ENCODE data around the gene B4GALT2. TPM values are rescaled to one million over a fixed set of nuclear protein-coding genes. Genes with fewer than 3 reads are reported as not detected.
A peak's percentile ranks its signal among the peaks of the same experiment; 100 is the strongest.

The B4GALT2 gene
- polyA plus RNA-seq, 3 donors, result 20.7 to 43.7 (median 36.7) TPM

DNA sequence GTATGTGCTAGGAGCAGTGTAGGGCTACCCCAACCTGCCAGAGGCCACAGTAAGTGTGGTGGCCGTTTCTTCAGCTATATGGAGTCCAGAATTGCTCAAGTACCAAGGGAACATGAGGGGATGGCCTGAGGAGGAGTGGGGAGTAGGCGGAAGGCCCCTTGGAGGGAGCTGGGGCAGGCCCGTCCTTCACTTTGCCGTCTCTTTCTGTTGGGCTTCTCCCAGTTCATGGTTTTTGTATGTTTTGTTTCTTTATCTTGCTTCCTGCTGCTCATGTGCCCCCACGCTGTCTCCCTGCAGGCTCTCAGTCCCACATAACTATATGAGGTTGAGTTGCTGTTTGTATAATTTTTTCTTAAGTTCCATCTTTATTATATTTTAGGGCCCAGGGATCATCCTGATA is 15.1 kb upstream of the B4GALT2 start:
- no peak overlapping the region for H3K27ac ChIP-seq (ENCODE audit: low read depth, low read length)
- WGBS, 3 donors, result 52 to 85% (median 68%) methylated on average over 5 of the region's 5 CpGs

- no peak overlapping the region for H3K27ac ChIP-seq (ENCODE audit: low read depth, low read length)
- WGBS, 3 donors, result 86 to 91% (median 90%) methylated on average over 3 of the region's 3 CpGs
These were observed 13.7 kb upstream of the B4GALT2 start for GRCh38 chr1:43965316-43965715.

- 81 to 95% (median 89%) methylated on average over 6 of the region's 6 CpGs for WGBS, 3 donors
These were observed 10.6 kb upstream of the B4GALT2 start for GRCh38 chr1:43968348-43968948.

DNA sequence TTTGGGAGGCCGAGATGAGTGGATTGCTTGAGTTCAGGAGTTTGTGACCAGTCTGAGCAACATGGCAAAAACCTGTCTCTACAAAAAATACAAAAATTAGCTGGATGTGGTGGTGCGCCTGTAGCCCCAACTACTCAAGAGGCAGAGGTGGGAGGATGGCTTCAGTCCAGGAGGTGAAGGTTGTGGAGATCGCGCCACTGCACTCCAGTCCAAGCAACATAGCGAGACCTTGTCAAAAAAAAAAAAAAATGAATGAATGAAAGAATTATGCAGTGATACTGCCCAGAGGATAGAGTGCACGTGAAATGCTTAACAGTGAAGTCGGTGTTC is 9.6 kb upstream of the B4GALT2 start:
- H3K27ac ChIP-seq (ENCODE audit: low read depth, low read length), result no peak overlapping the region

More at GRCh38 chr1:43968348-43968948, 10.6 kb upstream of the B4GALT2 start:
- H3K27ac ChIP-seq (ENCODE audit: low read depth, low read length), result no peak overlapping the region

GRCh38 chr1:43969746-43970466 is 9.1 kb upstream of the B4GALT2 start, which contains the start of gene DPH2:
TSS of gene DPH2 (plus strand) at chr1:43970010. CDS start at chr1:43970176, 166 bp downstream.
- WGBS, 3 donors, result 0 to 1% (median 0%) methylated on average over 47 of the region's 47 CpGs
- H3K27ac ChIP-seq (ENCODE audit: low read depth, low read length), result no peak within 1 kb of the TSS

More for the DNA sequence above, 9.6 kb upstream of the B4GALT2 start:
- WGBS, 3 donors, result 47 to 60% (median 58%) methylated on average over 7 of the region's 7 CpGs

GRCh38 chr1:43970502-43970901 is 8.5 kb upstream of the B4GALT2 start:
- 50 to 62% (median 52%) methylated on average over 5 of the region's 5 CpGs for WGBS, 3 donors
- H3K27ac ChIP-seq (ENCODE audit: low read depth, low read length), result no peak overlapping the region

DNA sequence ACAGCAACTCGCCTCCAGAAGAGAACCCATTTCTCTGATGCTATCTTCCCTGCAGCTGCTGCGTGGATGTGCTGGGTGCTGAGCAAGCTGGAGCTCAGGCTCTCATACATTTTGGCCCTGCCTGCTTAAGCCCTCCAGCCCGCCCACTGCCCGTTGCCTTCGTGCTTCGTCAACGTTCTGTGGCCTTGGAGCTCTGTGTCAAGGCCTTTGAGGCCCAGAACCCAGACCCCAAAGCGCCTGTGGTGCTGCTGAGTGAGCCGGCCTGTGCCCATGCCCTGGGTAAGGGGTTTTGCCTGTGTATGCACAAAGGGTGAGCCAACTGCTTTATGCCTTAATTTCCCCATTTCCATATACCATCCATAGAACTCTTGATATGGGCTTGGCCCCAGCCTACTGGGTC is 8.1 kb upstream of the B4GALT2 start:
- H3K27ac ChIP-seq (ENCODE audit: low read depth, low read length), result no peak overlapping the region
- WGBS, 3 donors, result 68 to 92% (median 91%) methylated on average over 9 of the region's 9 CpGs

GRCh38 chr1:43971336-43971980 is 7.6 kb upstream of the B4GALT2 start:
- 92 to 97% (median 96%) methylated on average over 17 of the region's 17 CpGs for WGBS, 3 donors
- no peak overlapping the region for H3K27ac ChIP-seq (ENCODE audit: low read depth, low read length)

DNA sequence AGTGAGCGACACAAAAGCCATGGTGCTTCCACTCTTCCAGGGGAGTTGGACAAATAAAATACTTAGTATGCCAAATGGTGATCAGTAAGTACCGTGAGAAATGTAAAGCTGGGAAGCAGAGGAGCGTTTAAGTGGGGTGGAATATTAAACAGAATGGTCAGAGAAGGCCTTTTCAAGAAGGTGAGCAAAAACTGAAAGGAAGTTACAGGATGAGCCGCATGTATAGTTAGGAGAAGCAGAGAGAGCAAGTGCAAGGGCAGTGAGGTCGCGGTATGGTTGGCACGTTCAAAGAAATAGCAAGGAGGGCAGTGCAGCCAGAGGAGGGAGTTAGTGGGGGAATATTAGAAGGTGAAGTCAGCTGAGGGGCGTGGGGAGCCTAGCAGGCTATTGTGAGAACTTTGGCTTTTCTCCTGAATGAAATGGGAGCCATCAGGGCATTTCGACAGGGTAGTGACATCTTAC is 5.0 kb upstream of the B4GALT2 start:
- H3K27ac ChIP-seq (ENCODE audit: low read depth, low read length), result no peak overlapping the region
- WGBS, 3 donors, result 26 to 45% (median 37%) methylated on average over 9 of the region's 9 CpGs

DNA sequence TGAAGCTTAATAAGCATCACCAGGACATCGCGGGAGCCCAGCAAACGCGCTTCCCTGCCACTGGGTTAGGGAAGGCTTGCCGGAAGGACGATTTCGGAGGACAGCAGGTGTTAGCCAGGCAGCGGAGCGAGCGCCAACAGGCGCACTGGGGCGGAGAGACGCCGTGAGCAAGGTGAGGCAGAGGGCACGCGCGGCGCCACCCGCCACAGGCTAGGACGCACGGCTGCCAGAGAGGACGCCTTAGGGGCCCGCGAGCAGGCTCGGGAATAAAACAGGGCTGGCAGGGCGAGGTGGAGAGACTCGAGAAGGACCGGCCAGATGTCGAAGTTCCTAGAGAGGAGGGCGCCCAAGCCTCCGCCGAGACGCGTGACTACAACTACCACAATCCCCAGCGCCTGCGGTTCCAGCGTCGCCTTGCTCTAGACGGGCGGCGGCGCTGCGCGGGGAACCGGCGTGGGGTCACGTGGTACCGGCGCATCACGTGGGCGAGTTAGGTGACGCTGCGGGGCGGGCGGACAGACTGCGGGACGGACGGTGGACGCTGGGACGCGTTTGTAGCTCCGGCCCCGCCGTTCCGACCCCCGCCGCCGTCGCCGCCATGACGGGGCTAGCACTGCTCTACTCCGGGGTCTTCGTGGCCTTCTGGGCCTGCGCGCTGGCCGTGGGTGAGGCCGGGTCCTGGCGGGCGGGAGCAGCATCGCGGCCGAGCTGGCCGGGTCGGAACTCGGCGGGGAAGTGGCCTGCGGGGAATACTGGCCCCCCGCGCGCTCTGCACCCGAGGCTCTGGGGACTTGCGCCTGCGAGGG is 4.4 kb upstream of the B4GALT2 start, which contains the start of gene ATP6V0B:
TSS of gene ATP6V0B (plus strand) at position 518 of the 806 bp plus-strand sequence. CDS start at position 599, 81 bp downstream.
- peak within 1 kb of the TSS; percentile 29 for H3K27ac ChIP-seq (ENCODE audit: low read depth, low read length)
- 0% methylated on average over 78 to 93 of the region's 93 CpGs for WGBS, 3 donors

- peak overlapping the region; percentile 29 for H3K27ac ChIP-seq (ENCODE audit: low read depth, low read length)
- WGBS, 3 donors, result 1% methylated on average over 34 of the region's 34 CpGs
These were observed 3.6 kb upstream of the B4GALT2 start for GRCh38 chr1:43975249-43975961.

- H3K27ac ChIP-seq (ENCODE audit: low read depth, low read length), result no peak overlapping the region
- WGBS, 3 donors, result 48 to 87% (median 83%) methylated on average over 4 of the region's 4 CpGs
These were observed 3.0 kb upstream of the B4GALT2 start for GRCh38 chr1:43976045-43976444.

- WGBS, 3 donors, result 84 to 93% (median 91%) methylated on average over 8 of the region's 8 CpGs
- H3K27ac ChIP-seq (ENCODE audit: low read depth, low read length), result no peak overlapping the region
These were observed 2.1 kb upstream of the B4GALT2 start for GRCh38 chr1:43976890-43977289.

GRCh38 chr1:43977376-43978263 is 1.4 kb upstream of the B4GALT2 start:
- 79 to 91% (median 82%) methylated on average over 9 of the region's 9 CpGs for WGBS, 3 donors
- no peak overlapping the region for H3K27ac ChIP-seq (ENCODE audit: low read depth, low read length)

GRCh38 chr1:43978264-43978550 is 803 bp upstream of the B4GALT2 start:
- 50 to 61% (median 55%) methylated on average over 5 of the region's 5 CpGs for WGBS, 3 donors
- H3K27ac ChIP-seq (ENCODE audit: low read depth, low read length), result no peak overlapping the region

DNA sequence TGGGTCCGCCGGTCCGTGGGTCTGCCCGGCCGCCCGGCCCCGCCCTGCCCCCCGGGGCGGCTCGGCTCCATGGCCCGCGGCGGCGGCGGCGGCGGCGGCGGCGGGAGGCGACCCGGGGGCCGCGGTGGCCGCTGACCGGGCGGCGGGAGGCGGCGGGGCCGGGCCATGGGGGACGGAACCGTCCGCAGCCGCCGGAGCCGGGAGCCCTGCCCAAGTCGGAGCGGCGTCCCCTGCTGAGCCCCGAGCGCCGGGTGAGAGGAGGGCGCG is 184 bp downstream of the B4GALT2 start:
- no peak overlapping the region for H3K27ac ChIP-seq (ENCODE audit: low read depth, low read length)
- WGBS, 3 donors, result 0% methylated on average over 1 to 43 of the region's 45 CpGs

GRCh38 chr1:43979528-43980254 is 681 bp downstream of the B4GALT2 start:
- 3 to 4% (median 4%) methylated on average over 31 to 44 of the region's 45 CpGs for WGBS, 3 donors
- H3K27ac ChIP-seq (ENCODE audit: low read depth, low read length), result no peak overlapping the region

All from adipose tissue (tissue), 3 donors.